Measurements from ENCODE around the gene ALDOA.
A peak's percentile ranks its signal among the peaks of the same experiment; 100 is the strongest.
"Not testable (repeated sequence)": the region's sequence is repeated elsewhere in the genome, so short reads cannot be mapped to it uniquely, and the experiment has no call there.

The ALDOA gene

DNA sequence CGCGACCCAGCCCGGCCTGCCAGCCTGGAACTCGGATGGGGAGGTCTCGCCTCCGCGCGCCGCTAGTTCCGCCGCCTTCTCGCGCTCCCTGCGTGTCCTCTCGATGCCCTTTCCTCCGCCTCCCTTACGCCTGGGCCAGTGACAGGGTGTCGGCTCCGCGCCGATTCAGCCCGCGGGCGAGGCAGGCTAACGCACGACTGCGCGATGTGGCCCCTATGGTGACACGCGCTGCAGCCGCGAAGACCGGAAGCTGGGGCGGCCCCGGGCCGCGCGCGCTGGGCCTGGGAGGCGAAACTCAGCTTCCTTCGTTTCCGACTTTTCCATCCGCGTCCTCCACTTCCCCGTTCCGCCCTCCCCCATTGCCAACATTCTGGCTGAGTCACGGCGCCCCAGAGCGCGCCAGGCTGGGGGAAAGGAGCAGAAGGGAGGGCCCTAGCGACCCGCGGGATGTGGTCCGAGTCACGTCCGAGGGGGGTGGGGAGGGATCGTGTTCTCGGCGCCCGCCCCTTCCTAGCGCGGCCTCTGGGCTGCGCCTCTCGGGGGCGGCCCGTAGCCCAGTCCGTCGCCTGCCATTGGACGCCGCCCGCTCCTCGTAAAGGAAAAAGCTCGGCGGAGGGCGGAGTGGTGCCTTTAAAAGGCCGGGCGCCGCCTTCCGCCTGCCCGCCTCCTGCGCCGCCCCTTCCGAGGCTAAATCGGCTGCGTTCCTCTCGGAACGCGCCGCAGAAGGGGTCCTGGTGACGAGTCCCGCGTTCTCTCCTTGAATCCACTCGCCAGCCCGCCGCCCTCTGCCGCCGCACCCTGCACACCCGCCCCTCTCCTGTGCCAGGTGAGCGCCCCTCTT, at the start of gene ALDOA:
TSS of gene ALDOA (plus strand) at position 659 of the 841 bp plus-strand sequence. CDS start 1,138 bp downstream, outside the sequence.
- peak; percentile 97 to 98 for DNase-seq (ENCODE audit: low read depth in 2 of 2)

DNA sequence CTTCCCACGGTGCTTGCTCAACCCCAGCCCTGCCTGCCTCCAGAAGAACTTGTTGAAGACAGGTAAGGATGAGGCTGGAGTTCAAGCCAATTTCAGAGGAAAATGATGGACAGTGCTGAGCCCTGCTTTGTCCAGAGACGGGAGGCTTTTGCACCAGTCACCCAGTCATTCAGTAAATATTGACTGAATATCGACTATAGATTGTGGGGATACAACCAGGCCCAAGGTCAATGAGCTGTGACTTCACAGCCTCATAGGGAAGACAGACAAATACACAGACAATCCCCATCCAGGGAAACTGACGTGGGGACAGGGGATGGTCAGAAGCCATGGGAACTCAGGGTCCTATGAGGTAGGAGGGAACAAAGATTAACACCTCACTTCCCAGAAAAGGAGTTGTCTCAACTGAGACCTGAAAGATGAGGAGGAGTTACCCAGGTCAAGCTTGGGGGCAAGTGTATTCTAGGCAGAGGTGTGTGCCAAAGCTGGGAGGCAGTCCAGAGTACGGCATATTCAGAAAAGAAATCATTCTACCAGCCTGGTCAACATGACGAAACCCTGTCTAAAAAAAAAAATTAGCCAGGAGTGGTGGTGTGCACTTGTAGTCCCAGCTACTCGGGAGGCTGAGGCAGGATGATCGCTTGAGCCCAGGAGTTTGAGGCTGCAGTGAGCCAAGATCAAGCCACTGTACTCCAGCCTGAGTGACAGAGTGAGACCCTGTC, 48.8 kb upstream of the ALDOA start:
- no peak for DNase-seq (ENCODE audit: low read depth in 2 of 2)

DNA sequence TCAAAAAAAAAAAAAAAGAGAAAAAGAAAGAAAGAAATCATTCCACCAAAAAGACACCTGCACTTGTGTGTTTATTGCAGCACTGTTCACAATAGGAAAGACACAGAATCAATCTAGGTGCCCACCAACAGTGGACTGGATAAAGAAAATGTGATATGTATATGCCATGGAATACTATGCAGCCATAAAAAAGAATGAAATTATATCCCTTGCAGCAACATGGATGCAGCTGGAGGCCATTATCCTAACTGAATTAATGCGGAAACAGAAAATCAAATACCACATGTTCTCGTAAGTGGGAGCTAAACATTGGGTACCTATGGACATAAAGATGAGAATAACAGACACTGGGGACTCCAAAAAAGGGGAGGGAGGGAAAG, 48.3 kb upstream of the ALDOA start:
- DNase-seq (ENCODE audit: low read depth in 2 of 2) = no peak

DNA sequence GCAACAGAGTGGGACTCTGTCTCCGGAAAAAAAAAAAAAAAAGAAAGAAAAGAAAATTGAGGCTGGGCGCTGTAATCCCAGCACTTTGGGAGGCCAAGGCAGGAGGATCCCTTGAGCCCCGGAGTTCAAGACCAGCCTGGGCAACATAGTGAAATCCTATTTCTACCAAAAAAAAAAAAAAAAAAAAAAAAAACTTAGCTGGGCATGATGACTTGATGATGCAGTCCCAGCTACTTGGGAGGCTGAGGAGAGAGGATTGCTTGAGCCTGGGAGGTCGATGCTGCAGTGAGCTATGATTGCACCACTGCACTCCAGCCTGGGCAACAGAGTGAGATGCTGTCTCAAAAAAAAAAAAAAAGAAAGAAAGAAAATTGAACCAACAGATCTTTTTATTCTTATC, 47.6 kb upstream of the ALDOA start:
- DNase-seq (ENCODE audit: low read depth in 2 of 2) = not testable (repeated sequence)

DNA sequence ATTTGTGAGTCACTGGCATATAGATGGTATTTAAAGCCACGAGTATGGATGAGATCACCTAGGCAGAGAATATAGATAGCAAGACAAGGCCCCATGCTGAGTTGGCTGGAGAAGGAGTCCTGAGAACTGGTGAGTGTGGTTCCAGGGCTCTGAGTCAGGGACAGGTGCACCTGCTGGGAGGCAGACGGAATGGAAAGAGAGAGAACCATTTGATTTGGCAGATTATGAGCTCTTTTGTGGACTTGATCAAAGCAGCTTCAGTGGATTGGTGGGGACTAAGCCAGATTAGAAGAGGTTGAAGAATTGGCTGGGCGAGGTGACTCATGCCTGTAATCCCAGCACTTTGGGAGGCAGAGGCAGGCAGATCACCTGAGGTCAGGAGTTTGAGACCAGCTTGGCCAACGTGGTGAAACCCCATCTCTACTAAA, 46.8 kb upstream of the ALDOA start:
- no peak for DNase-seq (ENCODE audit: low read depth in 2 of 2)

DNA sequence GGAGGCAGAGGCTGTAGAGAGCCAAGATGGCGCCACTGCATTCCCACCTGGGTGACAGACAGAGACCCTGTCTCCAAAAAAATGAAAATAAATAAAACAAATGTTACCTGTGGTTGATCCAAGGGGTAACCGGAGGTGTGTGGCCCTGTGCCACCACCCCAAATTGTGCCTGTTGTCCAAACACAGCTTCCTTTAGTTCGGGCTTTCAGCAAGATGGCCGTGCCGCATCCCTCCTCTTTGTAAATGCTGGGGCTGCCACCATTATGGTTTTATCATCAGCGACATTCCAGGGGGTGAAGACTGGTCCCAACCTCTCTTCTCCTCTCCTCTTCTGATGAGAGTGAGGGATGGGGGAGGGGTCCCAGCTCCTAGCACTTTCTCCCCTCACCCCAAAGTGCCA, 42.7 kb upstream of the ALDOA start, which contains the start of gene C16orf92:
TSS of gene C16orf92 (plus strand) at position 312 of the 400 bp plus-strand sequence. CDS start 143 bp downstream, outside the sequence.
- DNase-seq (ENCODE audit: low read depth in 2 of 2) = no peak

DNA sequence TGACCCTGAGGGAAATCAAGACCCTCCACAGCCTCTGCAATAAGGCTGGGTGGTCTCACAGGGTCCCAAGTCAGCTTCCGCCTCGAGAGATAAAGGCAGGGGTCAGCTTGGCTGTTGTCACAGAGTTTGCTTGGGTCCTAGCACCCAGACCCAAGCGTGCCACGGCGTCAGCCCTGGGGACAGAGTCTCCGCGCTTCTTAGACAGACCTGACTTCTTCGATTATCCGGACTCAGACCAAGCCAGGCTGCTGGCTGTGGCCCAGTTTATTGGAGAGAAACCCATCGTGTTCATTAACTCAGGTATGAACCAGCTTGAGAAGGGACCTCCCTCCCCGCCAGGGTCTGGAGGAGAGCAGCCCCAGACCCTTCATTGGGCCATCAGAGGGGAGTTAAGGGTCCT, 42.0 kb upstream of the ALDOA start:
- DNase-seq (ENCODE audit: low read depth in 2 of 2) = no peak

DNA sequence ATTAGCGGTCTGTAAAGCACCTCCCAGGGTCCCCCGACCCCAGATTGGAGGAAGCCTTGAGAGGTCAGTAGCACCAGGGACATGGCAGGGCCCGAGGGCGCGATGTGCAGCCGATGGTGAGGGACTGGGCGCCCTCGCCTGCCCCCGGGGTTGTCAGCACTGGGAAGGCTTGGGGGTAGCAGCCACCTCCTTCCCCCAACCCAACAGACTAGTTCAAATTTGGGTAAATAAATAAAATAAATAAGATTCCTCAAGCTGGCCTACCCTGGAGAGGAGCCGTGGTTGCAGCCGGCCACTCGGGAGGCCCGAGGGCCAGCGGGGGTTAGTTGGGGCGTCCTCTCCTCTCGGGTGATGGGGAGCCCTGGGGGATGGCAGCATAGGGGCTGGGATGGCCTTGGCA, 41.1 kb upstream of the ALDOA start:
- no peak for DNase-seq (ENCODE audit: low read depth in 2 of 2)

DNA sequence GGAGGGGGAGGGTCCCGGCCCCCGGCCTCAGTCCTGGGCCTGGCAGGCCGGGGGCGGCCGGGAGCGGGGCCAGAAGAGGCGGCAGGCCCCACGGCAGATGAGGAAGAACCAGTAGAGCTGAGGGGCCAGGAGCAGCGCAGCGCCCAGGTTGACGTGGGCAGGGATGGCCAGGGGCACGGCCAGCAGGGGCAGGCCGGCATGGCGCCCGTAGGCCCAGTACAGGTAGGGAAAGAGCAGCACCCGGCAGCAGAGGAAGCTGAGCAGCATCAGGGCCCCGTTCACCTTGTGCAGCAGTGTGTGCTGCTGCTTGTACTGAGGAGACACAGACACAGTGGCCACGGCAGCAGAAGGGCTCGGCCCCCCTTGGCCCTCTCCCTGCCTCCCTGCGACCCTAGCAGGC, 40.4 kb upstream of the ALDOA start:
- DNase-seq (ENCODE audit: low read depth in 2 of 2) = no peak

DNA sequence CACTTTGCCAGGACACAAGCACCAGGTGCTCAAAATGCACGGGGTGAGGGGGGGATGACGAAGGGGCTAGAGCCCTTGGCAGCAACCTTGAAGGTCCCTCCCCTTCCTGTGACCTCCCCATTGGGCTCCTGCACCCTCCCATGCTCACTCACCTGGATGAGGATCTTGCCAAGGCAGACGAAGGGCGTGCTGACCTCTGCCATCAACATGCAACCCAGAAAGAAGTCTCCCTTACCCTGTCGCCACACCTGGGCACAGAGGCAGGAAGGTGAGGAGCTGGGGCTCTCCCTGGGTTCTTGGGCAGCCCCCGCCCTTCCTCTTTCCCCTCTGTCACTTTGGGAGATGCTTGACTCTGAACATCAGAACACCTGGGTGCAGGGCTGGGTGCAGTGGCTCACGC, 40.0 kb upstream of the ALDOA start:
- no peak for DNase-seq (ENCODE audit: low read depth in 2 of 2)

DNA sequence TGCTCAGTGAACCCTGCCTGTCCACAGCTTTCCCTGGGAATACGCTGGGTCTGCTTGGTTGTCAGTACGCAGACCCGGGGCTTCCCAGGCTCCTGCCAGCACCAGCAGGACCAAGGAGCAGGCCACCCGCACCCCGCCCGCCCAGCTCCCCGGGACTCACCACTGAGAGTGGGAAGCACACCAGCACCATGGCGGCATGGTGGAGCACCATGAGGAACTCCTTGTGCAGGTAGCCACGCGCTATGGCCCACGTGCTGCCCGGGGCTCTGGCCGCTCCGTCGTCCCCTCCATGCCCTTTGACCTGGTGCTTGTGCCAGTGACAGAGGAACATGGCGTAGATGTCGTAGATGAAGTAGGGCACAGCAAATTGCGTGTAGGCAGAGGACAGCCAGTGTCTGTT, 39.1 kb upstream of the ALDOA start:
- DNase-seq (ENCODE audit: low read depth in 2 of 2) = no peak

DNA sequence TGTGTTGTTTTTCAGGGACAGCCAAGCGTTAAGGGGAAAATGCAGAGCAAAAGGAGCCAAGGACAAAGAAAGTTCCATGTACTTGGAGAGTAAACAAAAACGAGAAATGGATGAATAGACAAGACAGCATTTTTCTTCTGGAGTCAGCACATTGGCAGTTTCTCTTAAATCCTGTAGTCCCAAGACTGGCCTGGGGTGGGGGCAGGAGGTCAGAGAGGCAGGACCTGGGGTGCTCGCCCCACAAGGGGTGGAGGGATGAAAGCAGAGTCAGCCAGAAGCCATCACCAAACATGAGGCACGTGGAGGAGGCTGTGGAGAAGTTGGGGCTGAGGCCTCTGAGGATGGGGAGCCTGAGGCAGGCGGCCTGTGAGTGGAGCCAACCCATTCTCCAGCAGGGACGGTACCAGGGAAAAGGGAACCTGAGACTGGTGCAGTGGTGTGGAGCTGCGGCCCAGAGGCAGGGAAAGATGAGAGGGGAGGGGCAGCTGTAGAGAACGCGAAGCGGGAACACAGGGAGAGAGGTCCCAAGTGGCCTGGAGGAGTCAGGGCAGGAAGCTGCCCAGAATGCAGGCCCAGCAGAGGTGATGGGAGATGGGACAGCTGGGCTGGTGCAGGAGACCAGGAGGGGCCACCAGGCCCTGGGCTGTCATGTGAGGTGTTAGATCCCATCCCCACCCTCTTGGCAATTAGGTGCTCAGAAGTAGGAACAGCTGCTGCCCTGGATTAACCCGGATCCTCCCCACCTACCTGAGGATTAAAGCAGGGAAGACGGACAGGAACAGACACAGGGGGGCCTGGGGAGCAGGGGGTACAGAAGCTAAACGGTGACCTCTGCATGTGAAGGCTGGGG, 37.7 kb upstream of the ALDOA start:
- DNase-seq (ENCODE audit: low read depth in 2 of 2) = no peak

DNA sequence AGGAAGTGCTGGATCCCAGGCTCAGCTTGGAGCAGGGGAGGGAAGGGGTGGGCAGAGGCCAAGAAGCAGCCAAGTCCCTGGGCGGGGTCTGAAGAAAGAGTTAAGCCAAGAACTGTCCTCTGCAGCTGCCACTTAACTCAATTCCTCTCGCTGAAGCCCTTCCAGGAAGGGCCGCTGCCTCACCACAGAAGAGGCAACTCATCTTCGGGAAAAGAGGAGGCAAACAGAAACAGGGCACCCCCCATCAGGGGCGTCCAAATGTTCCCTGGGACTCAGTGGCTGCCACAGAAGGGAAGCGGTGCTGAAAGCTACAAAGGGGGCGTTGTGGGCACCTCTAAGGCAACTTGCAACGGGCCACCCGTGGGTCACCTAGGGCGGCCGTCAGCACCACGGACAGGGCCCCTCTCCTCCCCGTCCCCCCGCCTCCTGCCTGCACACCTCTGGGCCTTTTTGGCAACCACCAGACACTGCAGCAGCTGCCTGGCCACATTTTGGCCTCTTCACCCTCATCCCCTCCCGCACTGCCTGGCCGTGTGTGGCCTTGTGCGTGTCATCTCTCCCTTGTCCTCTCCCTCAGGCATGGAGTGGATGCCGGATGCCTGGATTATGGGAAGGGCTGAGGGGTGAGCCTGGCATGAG, 37.0 kb upstream of the ALDOA start:
- DNase-seq (ENCODE audit: low read depth in 2 of 2) = no peak

DNA sequence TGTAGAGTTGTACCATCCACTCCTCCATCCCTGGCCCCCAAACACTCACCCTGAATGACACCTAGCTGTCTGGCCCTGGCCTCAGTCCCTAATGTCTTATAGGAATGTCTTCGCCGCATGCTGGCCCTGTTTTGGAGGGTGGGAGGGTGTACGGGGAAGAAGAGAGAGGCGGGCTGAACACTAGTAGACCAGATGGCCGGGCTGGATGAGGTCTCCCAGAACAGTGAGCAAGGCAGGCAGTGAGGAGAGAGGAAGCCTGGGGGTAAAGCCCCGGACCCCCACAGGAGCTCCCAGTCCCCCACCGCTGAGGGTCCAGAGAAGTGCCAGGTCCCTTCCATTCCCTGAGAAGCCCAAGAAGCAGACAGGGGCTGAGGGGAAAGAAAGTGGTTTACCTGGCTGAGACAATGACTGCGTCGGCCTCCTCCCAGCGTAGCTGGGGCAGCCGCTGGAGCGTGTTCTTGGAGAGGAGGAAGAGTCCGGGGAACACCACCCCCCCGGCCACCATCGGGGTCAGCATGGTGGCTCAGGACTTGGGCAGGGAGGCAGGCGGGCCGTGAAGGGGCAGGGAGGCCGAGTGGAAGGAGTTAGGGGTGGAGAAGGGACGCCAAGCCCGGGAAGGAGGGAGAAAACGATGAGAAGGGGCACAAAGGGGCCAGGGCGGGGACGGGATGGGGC, 35.4 kb upstream of the ALDOA start:
- no peak for DNase-seq (ENCODE audit: low read depth in 2 of 2)

DNA sequence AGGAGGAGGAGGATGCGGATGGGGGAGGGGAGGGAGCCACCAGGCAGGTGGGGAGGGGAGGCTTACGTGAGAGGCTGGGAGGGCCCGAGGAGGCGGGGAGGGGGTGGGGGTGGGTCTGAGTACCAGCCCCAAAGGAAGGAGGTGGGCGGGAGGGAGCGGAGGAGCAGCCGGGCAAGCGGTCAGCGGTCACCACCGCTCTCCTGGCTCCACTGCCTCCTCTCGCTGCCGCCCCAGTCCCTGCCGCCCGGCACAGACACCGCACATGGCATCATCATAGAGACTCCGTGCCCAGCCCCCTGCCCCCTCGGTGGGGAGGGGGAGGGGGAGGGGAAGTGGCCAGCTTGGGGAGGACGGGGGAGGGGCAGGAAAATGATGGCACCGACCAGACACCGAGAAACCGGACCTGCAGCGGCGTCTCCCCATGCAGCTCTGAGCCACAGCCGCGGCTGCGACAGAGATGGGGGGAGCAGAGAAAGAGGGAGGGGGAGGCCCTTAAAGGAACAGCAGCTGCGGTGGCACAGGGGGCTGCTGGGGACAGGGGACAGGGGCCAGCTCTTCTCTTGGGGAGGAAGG, 34.6 kb upstream of the ALDOA start, which contains the start of gene TLCD3B:
TSS of gene TLCD3B (minus strand) at position 431 of the 573 bp plus-strand sequence. CDS start 744 bp downstream, outside the sequence.
- DNase-seq (ENCODE audit: low read depth in 2 of 2) = no peak

DNA sequence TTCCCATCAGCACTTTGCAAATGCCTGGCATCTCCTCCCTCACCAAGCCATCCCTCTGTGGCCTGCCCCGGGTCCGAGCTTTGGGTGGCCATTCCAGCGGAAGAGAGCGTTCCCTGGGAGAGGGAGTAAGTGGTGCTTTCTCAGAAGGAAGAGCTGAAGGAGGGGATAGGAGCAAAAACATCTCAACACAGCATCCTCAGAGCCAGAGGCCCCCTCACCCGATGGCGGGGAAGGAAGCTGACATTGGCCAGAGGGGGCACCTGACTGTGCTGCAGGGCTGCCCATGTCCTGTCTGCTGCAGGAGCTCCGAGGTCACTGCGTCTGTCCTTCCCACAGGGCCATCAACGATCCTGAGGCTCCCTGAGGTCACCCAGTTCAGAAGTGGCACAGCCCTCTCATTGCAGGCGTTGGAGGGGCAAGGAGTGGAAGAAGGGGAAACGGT, 34.1 kb upstream of the ALDOA start:
- DNase-seq (ENCODE audit: low read depth in 2 of 2) = no peak

DNA sequence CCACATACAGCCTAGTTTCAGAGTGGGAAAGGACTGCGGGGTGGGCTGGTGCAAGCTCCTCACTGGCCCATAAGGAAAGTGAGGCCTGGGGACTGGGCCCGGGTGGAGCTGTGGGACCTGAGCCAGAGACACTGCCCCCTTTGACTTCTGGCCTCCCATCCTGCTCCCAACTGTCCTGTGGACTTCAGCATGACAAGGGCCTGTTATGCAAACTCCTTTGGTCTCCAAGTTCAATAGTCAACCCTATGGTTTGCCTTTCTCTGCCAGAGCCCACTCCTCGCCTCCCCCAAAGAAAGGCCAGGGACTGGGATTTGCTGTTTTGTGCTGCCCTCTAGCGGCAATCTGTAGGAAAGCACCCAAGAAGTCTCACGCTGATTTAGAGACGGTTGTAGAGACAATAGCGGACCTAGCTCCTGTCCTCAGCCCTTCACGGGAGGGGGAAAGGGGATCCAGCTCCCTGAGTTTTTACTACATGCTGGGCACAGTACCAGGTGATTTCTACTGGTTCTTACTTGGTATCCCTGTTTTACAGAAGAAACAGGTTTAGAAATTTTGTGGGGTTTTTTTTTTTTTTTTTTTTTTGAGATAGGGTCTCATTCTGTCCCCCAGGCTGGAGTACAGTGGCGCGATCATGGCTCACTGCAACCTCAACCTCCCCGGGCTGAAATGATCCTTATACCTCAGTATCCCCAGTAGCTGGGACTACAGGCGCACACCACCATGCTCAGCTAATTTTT, 33.3 kb upstream of the ALDOA start:
- peak in 1 of 2 donors; percentile 46 for DNase-seq (ENCODE audit: low read depth in 2 of 2)

DNA sequence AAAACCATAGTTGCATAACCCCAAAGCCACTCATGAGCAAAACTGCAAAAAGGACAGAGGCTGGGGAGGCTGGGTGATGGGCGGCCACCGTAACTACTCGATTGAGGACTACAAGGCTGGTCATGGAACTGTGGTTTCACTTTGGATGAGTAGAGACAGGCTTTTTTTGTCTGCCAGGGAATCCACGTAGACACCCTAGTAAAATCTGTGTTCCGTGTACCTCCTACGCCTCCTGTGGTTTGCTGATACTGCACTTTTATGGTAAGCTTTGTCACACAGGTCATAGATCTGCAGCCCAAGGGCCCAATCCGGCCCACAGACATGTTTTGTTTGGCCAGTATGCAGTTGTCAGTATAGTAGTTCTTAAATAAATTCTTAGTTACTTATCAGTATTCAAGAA, 32.3 kb upstream of the ALDOA start:
- DNase-seq (ENCODE audit: low read depth in 2 of 2) = no peak

DNA sequence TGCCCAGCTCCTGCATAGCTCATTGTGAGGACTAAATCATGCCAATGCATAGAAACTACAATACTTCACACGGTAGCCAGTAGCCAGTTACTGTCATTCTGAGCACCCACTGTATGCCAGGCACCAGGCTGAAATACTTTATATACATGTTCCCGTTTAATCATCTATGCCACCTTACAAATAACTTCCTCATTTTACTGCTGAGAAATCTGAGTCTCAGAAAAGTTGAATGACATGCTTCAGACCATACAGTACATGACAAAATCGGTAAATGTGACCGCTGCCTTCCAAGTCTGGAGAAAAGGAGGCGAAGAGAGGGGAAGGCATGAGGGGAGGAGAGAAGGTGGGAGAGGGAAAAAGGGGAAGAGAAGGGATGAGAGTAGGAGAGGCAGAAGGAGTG, 25.3 kb upstream of the ALDOA start:
- no peak for DNase-seq (ENCODE audit: low read depth in 2 of 2)

DNA sequence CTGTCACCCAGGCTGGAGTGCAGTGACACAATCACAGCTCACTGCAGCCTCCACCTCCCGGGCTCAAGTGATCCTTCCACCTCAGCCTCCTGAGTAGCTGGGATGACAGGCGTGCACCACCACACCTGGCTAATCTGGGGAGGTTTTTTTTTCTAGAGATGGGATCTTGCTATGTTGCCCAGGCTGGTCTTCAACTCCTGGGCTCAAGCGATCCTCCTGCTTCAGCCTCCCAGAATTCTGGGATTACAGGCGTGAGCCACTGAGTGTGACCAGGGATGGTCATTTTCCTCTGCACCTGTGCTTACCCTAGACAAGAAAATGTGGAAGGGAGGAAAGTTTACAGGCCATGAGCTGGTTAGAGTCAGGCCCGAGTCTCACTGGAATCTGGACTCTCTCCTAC, 24.9 kb upstream of the ALDOA start:
- DNase-seq (ENCODE audit: low read depth in 2 of 2) = not testable (repeated sequence)

Measured in stimulated activated CD8-positive, alpha-beta memory T cell treated with anti-CD3 and anti-CD28 coated beads, Interleukin-2, amount 100 ng/mL, for 48 hours (primary cell).